ENCODE measurements around the gene LRRC2. TPM values are rescaled to one million over a fixed set of nuclear protein-coding genes. Genes with fewer than 3 reads are reported as not detected.

LRRC2 gene
- total RNA-seq, 1 donor from 2014 or later = 2.0 TPM

GRCh38 chr3:46501702-46502101 lies 64.4 kb downstream of the LRRC2 start:
- intact Hi-C loops (cut with DNase I) = no loop called here
- Histone ChIP-seq H3K27me3 (no peaks in the 10 kb centered on the region), H3K27ac (no peak overlapping the region), H3K4me3 (no peak overlapping the region), H3K36me3 (no peaks in the 10 kb centered on the region), H3K4me1 (no peaks in the 10 kb centered on the region), H3K9me3 (no peaks in the 10 kb centered on the region)
- TF ChIP-seq CTCF (IDR thresholded peaks at IDR 0.05) (no peak), POLR2AphosphoS5 (IDR thresholded peaks at IDR 0.05; ENCODE audit: insufficient read depth in 1 of 2, low read depth in 1 of 2) (no peak), POLR2A (IDR thresholded peaks at IDR 0.05) (no peak)
- DNase-seq (ENCODE audit: extremely low spot score in 2 of 2) = no peak

- Histone ChIP-seq H3K4me3 (no peak overlapping the region), H3K27me3 (no peaks in the 10 kb centered on the region), H3K36me3 (no peaks in the 10 kb centered on the region), H3K9me3 (no peaks in the 10 kb centered on the region), H3K27ac (no peak overlapping the region), H3K4me1 (no peaks in the 10 kb centered on the region)
- intact Hi-C loops (cut with DNase I) = no loop called here
- no peak for DNase-seq (ENCODE audit: extremely low spot score in 2 of 2)
- no peak for TF ChIP-seq CTCF (IDR thresholded peaks at IDR 0.05)
- TF ChIP-seq POLR2AphosphoS5 (IDR thresholded peaks at IDR 0.05; ENCODE audit: insufficient read depth in 1 of 2, low read depth in 1 of 2) = no peak
- TF ChIP-seq POLR2A (IDR thresholded peaks at IDR 0.05) = no peak
Observed at GRCh38 chr3:46500656-46501635, 65.2 kb downstream of the LRRC2 start.

- H3K9me3 ChIP-seq = no peaks in the 10 kb centered on the region
- intact Hi-C loops (cut with DNase I) = loop anchor here (5.0 kb wide), 1 partner anchor 128 kb away; no protein-coding TSS in a partner anchor
- TF ChIP-seq POLR2AphosphoS5 (IDR thresholded peaks at IDR 0.05; ENCODE audit: insufficient read depth in 1 of 2, low read depth in 1 of 2) (no peak), POLR2A (IDR thresholded peaks at IDR 0.05) (no peak), CTCF (IDR thresholded peaks at IDR 0.05) (no peak)
- H3K4me1 ChIP-seq = no peaks in the 10 kb centered on the region
- no peaks in the 10 kb centered on the region for H3K27me3 ChIP-seq
- no peak overlapping the region for H3K4me3 ChIP-seq
- no peaks in the 10 kb centered on the region for H3K36me3 ChIP-seq
- no peak for DNase-seq (ENCODE audit: extremely low spot score in 2 of 2)
- H3K27ac ChIP-seq = no peak overlapping the region
Observed at GRCh38 chr3:46498916-46499519, 67.1 kb downstream of the LRRC2 start.

- no peak within 1 kb of the TSS for H3K4me3 ChIP-seq
- no peak within 1 kb of the TSS for H3K27ac ChIP-seq
- intact Hi-C loops (cut with DNase I) = loop anchor here (5.0 kb wide), 1 partner anchor 130 kb away; no protein-coding TSS in a partner anchor
- DNase-seq (ENCODE audit: extremely low spot score in 2 of 2) = no peak
- TF ChIP-seq POLR2A (IDR thresholded peaks at IDR 0.05) = no peak
- no peak for TF ChIP-seq POLR2AphosphoS5 (IDR thresholded peaks at IDR 0.05; ENCODE audit: insufficient read depth in 1 of 2, low read depth in 1 of 2)
- no peak for TF ChIP-seq CTCF (IDR thresholded peaks at IDR 0.05)
- no peaks in the 10 kb centered on the region for H3K36me3 ChIP-seq
- H3K27me3 ChIP-seq = no peaks in the 10 kb centered on the region
- H3K4me1 ChIP-seq = no peaks in the 10 kb centered on the region
- no peaks in the 10 kb centered on the region for H3K9me3 ChIP-seq
Observed at GRCh38 chr3:46497556-46498265, 68.4 kb downstream of the LRRC2 start, which contains the start of gene RTP3. TSS of gene RTP3 (plus strand) at chr3:46497976. CDS start at chr3:46498063, 87 bp downstream.
